ENCODE results near the gene SNRPB. TPM values are rescaled to one million over a fixed set of nuclear protein-coding genes. Genes with fewer than 3 reads are reported as not detected.

Gene SNRPB
- total and polyA plus RNA-seq, 2 of the 13 experiments (the other 11 are each of a cell fraction or from before 2014, with no cell fraction given), result 473 to 844 TPM

DNA sequence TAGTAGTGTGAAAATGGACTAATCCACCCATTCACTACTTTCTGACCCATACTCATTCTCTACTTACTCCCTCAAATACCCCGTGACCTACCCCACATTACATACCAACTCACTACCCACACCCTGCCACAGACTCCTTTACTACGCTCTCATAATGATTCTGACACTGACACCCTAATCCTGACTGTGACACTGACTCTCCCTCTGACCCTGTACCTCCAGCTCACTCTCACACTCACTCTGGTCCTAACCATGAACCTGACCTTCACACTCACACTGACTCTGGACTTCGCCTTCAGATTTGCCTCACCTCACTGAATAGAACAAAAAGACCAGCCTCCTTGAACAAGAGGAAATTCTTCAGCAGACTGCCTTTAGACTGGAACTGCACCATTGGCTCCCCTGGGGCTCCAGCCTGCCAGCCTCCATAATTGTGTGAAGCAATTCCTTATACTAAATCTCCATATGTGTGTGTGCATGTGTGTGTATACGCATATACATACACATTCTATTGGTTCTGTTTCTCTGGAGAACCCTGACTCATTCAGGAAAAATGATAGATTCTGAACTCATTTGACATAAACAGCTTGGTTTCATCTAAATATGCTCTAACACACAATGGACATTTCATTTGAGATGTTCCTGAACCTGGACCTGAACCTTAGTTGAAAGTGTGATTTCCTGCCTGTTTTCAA is 48.7 kb upstream of the SNRPB start:
- FAIRE-seq (no peak), ATAC-seq (peak; percentile 17; the same call in 2 of the 3 replicates), DNase-seq (ENCODE audit: low spot score) (no peak)
- Histone ChIP-seq H3K9me3 (ENCODE audit: low read length) (no peaks in the 10 kb centered on the region), H4K20me1 (ENCODE audit: insufficient read depth, low read length) (no peaks in the 10 kb centered on the region), H3K9ac (ENCODE audit: insufficient read depth, low read depth, low read length) (no peak overlapping the region), H3K27me3 (ENCODE audit: control insufficient read depth in 1 of 2, insufficient read depth in 2 of 2, low read length in 2 of 2) (peaks cover 1 to 29% of the 10 kb centered on the region in 2 experiments; a peak in 3 of 5 replicates), H3K4me3 (replicated peaks in 1 of 3; ENCODE audit: insufficient read depth in 1 of 3, low read depth in 2 of 3, low read length in 3 of 3) (no peak overlapping the region), H3K4me1 (ENCODE audit: insufficient read depth, low read length) (peaks cover 13% of the 10 kb centered on the region), H3K36me3 (replicated peaks in 1 of 2; ENCODE audit: control insufficient read depth in 1 of 2, insufficient read depth in 2 of 2, low read length in 2 of 2) (no peaks in the 10 kb centered on the region), H3K27ac (ENCODE audit: extremely low read length, insufficient read depth, low read length) (no peak overlapping the region), H3K79me2 (ENCODE audit: insufficient read depth, low read length) (no peaks in the 10 kb centered on the region), H2AFZ (ENCODE audit: low read length) (no peak overlapping the region), H3K4me2 (ENCODE audit: low read depth, low read length) (no peak overlapping the region)
- intact Hi-C loops (cut with micrococcal nuclease; ENCODE audit: unreplicated experiment) (no loop called here), in situ Hi-C loops (cut with HindIII; ENCODE audit: extremely low pct_ligation_motif_present, low pct_unique_long_range_greater_than_20kb) (no loop called here)
- WGBS (ENCODE audit: low lambda C conversion rate), result 44% methylated on average over 4 of the region's 4 CpGs
- no TSS peak for BruUV-seq (replicated peaks)
- ChIA-PET POLR2A (interaction anchor here (1.9 kb wide), 1 partner anchor 133 kb away, joined by 7 read pairs; the partner anchor contains the start of gene NOP56), CTCF (ENCODE audit: low intra/inter-chr PET ratio, low total read pairs) (interaction anchor here (0.6 kb wide), 1 partner anchor 10 kb away, joined by 3 read pairs; no protein-coding TSS in a partner anchor)
- TF ChIP-seq, protein P1, sequence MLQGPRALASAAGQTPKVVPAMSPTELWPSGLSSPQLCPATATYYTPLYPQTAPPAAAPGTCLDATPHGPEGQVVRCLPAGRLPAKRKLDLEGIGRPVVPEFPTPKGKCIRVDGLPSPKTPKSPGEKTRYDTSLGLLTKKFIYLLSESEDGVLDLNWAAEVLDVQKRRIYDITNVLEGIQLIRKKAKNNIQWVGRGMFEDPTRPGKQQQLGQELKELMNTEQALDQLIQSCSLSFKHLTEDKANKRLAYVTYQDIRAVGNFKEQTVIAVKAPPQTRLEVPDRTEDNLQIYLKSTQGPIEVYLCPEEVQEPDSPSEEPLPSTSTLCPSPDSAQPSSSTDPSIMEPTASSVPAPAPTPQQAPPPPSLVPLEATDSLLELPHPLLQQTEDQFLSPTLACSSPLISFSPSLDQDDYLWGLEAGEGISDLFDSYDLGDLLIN (CRISPR knock-in tag; IDR thresholded peaks at IDR 0.05; ENCODE audit: borderline replicate concordance), result no peak
- TF ChIP-seq RXRA (CRISPR knock-in tag; IDR thresholded peaks at IDR 0.05) (peak; percentile 61; the same call in 1 of the 2 replicates), FOXP1 (IDR thresholded peaks at IDR 0.05) (0 out of 2 replicates have a peak, but pooled peaks have one; percentile 47), FOXP1 (CRISPR knock-in tag; IDR thresholded peaks at IDR 0.05) (no peak), TP53 (CRISPR knock-in tag; conservative IDR thresholded peaks at IDR 0.05) (no peak), TBL1XR1 (IDR thresholded peaks at IDR 0.05; ENCODE audit: borderline replicate concordance, low read length, partially characterized antibody) (peak; percentile 92), TBX3 (IDR thresholded peaks at IDR 0.05; ENCODE audit: borderline replicate concordance) (0 out of 2 replicates have a peak, but pooled peaks have one; percentile 18), HNF4A (CRISPR knock-in tag; IDR thresholded peaks at IDR 0.05) (peak; percentile 29; the same call in 1 of the 2 replicates), GATAD2A (CRISPR knock-in tag; IDR thresholded peaks at IDR 0.05) (no peak), ASH2L (IDR thresholded peaks at IDR 0.05; ENCODE audit: insufficient read length, low read depth, low read length) (no peak), IKZF1 (IDR thresholded peaks at IDR 0.05) (0 out of 2 replicates have a peak, but pooled peaks have one; percentile 73)
- TF ChIP-seq, protein P2, sequence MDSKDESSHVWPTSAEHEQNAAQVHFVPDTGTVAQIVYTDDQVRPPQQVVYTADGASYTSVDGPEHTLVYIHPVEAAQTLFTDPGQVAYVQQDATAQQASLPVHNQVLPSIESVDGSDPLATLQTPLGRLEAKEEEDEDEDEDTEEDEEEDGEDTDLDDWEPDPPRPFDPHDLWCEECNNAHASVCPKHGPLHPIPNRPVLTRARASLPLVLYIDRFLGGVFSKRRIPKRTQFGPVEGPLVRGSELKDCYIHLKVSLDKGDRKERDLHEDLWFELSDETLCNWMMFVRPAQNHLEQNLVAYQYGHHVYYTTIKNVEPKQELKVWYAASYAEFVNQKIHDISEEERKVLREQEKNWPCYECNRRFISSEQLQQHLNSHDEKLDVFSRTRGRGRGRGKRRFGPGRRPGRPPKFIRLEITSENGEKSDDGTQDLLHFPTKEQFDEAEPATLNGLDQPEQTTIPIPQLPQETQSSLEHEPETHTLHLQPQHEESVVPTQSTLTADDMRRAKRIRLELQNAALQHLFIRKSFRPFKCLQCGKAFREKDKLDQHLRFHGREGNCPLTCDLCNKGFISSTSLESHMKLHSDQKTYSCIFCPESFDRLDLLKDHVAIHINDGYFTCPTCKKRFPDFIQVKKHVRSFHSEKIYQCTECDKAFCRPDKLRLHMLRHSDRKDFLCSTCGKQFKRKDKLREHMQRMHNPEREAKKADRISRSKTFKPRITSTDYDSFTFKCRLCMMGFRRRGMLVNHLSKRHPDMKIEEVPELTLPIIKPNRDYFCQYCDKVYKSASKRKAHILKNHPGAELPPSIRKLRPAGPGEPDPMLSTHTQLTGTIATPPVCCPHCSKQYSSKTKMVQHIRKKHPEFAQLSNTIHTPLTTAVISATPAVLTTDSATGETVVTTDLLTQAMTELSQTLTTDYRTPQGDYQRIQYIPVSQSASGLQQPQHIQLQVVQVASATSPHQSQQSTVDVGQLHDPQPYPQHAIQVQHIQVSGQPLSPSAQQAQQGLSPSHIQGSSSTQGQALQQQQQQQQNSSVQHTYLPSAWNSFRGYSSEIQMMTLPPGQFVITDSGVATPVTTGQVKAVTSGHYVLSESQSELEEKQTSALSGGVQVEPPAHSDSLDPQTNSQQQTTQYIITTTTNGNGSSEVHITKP (CRISPR knock-in tag; IDR thresholded peaks at IDR 0.05; ENCODE audit: low read depth), result no peak
- TF ChIP-seq, protein P3, sequence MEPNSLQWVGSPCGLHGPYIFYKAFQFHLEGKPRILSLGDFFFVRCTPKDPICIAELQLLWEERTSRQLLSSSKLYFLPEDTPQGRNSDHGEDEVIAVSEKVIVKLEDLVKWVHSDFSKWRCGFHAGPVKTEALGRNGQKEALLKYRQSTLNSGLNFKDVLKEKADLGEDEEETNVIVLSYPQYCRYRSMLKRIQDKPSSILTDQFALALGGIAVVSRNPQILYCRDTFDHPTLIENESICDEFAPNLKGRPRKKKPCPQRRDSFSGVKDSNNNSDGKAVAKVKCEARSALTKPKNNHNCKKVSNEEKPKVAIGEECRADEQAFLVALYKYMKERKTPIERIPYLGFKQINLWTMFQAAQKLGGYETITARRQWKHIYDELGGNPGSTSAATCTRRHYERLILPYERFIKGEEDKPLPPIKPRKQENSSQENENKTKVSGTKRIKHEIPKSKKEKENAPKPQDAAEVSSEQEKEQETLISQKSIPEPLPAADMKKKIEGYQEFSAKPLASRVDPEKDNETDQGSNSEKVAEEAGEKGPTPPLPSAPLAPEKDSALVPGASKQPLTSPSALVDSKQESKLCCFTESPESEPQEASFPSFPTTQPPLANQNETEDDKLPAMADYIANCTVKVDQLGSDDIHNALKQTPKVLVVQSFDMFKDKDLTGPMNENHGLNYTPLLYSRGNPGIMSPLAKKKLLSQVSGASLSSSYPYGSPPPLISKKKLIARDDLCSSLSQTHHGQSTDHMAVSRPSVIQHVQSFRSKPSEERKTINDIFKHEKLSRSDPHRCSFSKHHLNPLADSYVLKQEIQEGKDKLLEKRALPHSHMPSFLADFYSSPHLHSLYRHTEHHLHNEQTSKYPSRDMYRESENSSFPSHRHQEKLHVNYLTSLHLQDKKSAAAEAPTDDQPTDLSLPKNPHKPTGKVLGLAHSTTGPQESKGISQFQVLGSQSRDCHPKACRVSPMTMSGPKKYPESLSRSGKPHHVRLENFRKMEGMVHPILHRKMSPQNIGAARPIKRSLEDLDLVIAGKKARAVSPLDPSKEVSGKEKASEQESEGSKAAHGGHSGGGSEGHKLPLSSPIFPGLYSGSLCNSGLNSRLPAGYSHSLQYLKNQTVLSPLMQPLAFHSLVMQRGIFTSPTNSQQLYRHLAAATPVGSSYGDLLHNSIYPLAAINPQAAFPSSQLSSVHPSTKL (CRISPR knock-in tag; IDR thresholded peaks at IDR 0.05), result peak; percentile 35; the same call in 1 of the 2 replicates
